Measurements from ENCODE around the gene TTC7B.

TTC7B gene

GRCh38 chr14:90724866-90725265 is 91.4 kb downstream of the TTC7B start:
- H3K9me3 ChIP-seq (ENCODE audit: control insufficient read depth, low read length): no peaks in the 10 kb centered on the region
- no peak overlapping the region for H3K4me3 ChIP-seq (ENCODE audit: low read length)
- no peak overlapping the region for H3K9ac ChIP-seq (ENCODE audit: low read length)
- H3K36me3 ChIP-seq (ENCODE audit: control insufficient read depth, insufficient read depth, low read length): no peaks in the 10 kb centered on the region
- H3K4me1 ChIP-seq (ENCODE audit: control insufficient read depth, insufficient read depth, low read length): no peaks in the 10 kb centered on the region
- H3K27me3 ChIP-seq (ENCODE audit: control insufficient read depth, insufficient read depth, low read length): no peaks in the 10 kb centered on the region

GRCh38 chr14:90722590-90722989 is 93.6 kb downstream of the TTC7B start:
- Histone ChIP-seq H3K4me1 (ENCODE audit: control insufficient read depth, insufficient read depth, low read length) (no peaks in the 10 kb centered on the region), H3K4me3 (ENCODE audit: low read length) (no peak overlapping the region), H3K9me3 (ENCODE audit: control insufficient read depth, low read length) (no peaks in the 10 kb centered on the region), H3K9ac (ENCODE audit: low read length) (no peak overlapping the region), H3K27me3 (ENCODE audit: control insufficient read depth, insufficient read depth, low read length) (no peaks in the 10 kb centered on the region), H3K36me3 (ENCODE audit: control insufficient read depth, insufficient read depth, low read length) (no peaks in the 10 kb centered on the region)

GRCh38 chr14:90721619-90722305 is 94.5 kb downstream of the TTC7B start:
- Histone ChIP-seq H3K27me3 (ENCODE audit: control insufficient read depth, insufficient read depth, low read length) (no peaks in the 10 kb centered on the region), H3K9me3 (ENCODE audit: control insufficient read depth, low read length) (no peaks in the 10 kb centered on the region), H3K9ac (ENCODE audit: low read length) (no peak overlapping the region), H3K36me3 (ENCODE audit: control insufficient read depth, insufficient read depth, low read length) (no peaks in the 10 kb centered on the region), H3K4me3 (ENCODE audit: low read length) (no peak overlapping the region), H3K4me1 (ENCODE audit: control insufficient read depth, insufficient read depth, low read length) (no peaks in the 10 kb centered on the region)

- Histone ChIP-seq H3K4me1 (ENCODE audit: control insufficient read depth, insufficient read depth, low read length) (no peaks in the 10 kb centered on the region), H3K9me3 (ENCODE audit: control insufficient read depth, low read length) (no peaks in the 10 kb centered on the region), H3K4me3 (ENCODE audit: low read length) (no peak overlapping the region), H3K9ac (ENCODE audit: low read length) (no peak overlapping the region), H3K36me3 (ENCODE audit: control insufficient read depth, insufficient read depth, low read length) (no peaks in the 10 kb centered on the region), H3K27me3 (ENCODE audit: control insufficient read depth, insufficient read depth, low read length) (no peaks in the 10 kb centered on the region)
Observed at GRCh38 chr14:90720832-90721231, 95.4 kb downstream of the TTC7B start.

GRCh38 chr14:90720336-90720735 is 95.9 kb downstream of the TTC7B start:
- Histone ChIP-seq H3K4me3 (ENCODE audit: low read length) (no peak overlapping the region), H3K4me1 (ENCODE audit: control insufficient read depth, insufficient read depth, low read length) (no peaks in the 10 kb centered on the region), H3K9me3 (ENCODE audit: control insufficient read depth, low read length) (no peaks in the 10 kb centered on the region), H3K36me3 (ENCODE audit: control insufficient read depth, insufficient read depth, low read length) (no peaks in the 10 kb centered on the region), H3K9ac (ENCODE audit: low read length) (no peak overlapping the region), H3K27me3 (ENCODE audit: control insufficient read depth, insufficient read depth, low read length) (no peaks in the 10 kb centered on the region)

- no peak overlapping the region for H3K9ac ChIP-seq (ENCODE audit: low read length)
- no peaks in the 10 kb centered on the region for H3K36me3 ChIP-seq (ENCODE audit: control insufficient read depth, insufficient read depth, low read length)
- H3K27me3 ChIP-seq (ENCODE audit: control insufficient read depth, insufficient read depth, low read length): no peaks in the 10 kb centered on the region
- H3K4me1 ChIP-seq (ENCODE audit: control insufficient read depth, insufficient read depth, low read length): no peaks in the 10 kb centered on the region
- H3K4me3 ChIP-seq (ENCODE audit: low read length): no peak overlapping the region
- H3K9me3 ChIP-seq (ENCODE audit: control insufficient read depth, low read length): no peaks in the 10 kb centered on the region
Observed at GRCh38 chr14:90717916-90718315, 98.3 kb downstream of the TTC7B start.

GRCh38 chr14:90715993-90716392 is 100.2 kb downstream of the TTC7B start:
- Histone ChIP-seq H3K27me3 (ENCODE audit: control insufficient read depth, insufficient read depth, low read length) (no peaks in the 10 kb centered on the region), H3K4me3 (ENCODE audit: low read length) (no peak overlapping the region), H3K36me3 (ENCODE audit: control insufficient read depth, insufficient read depth, low read length) (no peaks in the 10 kb centered on the region), H3K9ac (ENCODE audit: low read length) (no peak overlapping the region), H3K4me1 (ENCODE audit: control insufficient read depth, insufficient read depth, low read length) (no peaks in the 10 kb centered on the region), H3K9me3 (ENCODE audit: control insufficient read depth, low read length) (no peaks in the 10 kb centered on the region)

GRCh38 chr14:90715495-90715894 is 100.7 kb downstream of the TTC7B start:
- Histone ChIP-seq H3K36me3 (ENCODE audit: control insufficient read depth, insufficient read depth, low read length) (no peaks in the 10 kb centered on the region), H3K9me3 (ENCODE audit: control insufficient read depth, low read length) (no peaks in the 10 kb centered on the region), H3K27me3 (ENCODE audit: control insufficient read depth, insufficient read depth, low read length) (no peaks in the 10 kb centered on the region), H3K9ac (ENCODE audit: low read length) (no peak overlapping the region), H3K4me3 (ENCODE audit: low read length) (no peak overlapping the region), H3K4me1 (ENCODE audit: control insufficient read depth, insufficient read depth, low read length) (no peaks in the 10 kb centered on the region)

GRCh38 chr14:90714811-90715210 is 101.4 kb downstream of the TTC7B start:
- H3K27me3 ChIP-seq (ENCODE audit: control insufficient read depth, insufficient read depth, low read length): no peaks in the 10 kb centered on the region
- H3K4me3 ChIP-seq (ENCODE audit: low read length): no peak overlapping the region
- no peaks in the 10 kb centered on the region for H3K4me1 ChIP-seq (ENCODE audit: control insufficient read depth, insufficient read depth, low read length)
- no peak overlapping the region for H3K9ac ChIP-seq (ENCODE audit: low read length)
- no peaks in the 10 kb centered on the region for H3K9me3 ChIP-seq (ENCODE audit: control insufficient read depth, low read length)
- no peaks in the 10 kb centered on the region for H3K36me3 ChIP-seq (ENCODE audit: control insufficient read depth, insufficient read depth, low read length)

GRCh38 chr14:90704738-90705392 is 111.4 kb downstream of the TTC7B start:
- Histone ChIP-seq H3K9me3 (ENCODE audit: control insufficient read depth, low read length) (no peaks in the 10 kb centered on the region), H3K4me3 (ENCODE audit: low read length) (no peak overlapping the region), H3K27me3 (ENCODE audit: control insufficient read depth, insufficient read depth, low read length) (no peaks in the 10 kb centered on the region), H3K36me3 (ENCODE audit: control insufficient read depth, insufficient read depth, low read length) (no peaks in the 10 kb centered on the region), H3K9ac (ENCODE audit: low read length) (no peak overlapping the region), H3K4me1 (ENCODE audit: control insufficient read depth, insufficient read depth, low read length) (no peaks in the 10 kb centered on the region)

- H3K36me3 ChIP-seq (ENCODE audit: control insufficient read depth, insufficient read depth, low read length): no peaks in the 10 kb centered on the region
- H3K27me3 ChIP-seq (ENCODE audit: control insufficient read depth, insufficient read depth, low read length): no peaks in the 10 kb centered on the region
- no peaks in the 10 kb centered on the region for H3K9me3 ChIP-seq (ENCODE audit: control insufficient read depth, low read length)
- H3K4me1 ChIP-seq (ENCODE audit: control insufficient read depth, insufficient read depth, low read length): no peaks in the 10 kb centered on the region
- H3K4me3 ChIP-seq (ENCODE audit: low read length): no peak overlapping the region
- no peak overlapping the region for H3K9ac ChIP-seq (ENCODE audit: low read length)
Observed at GRCh38 chr14:90703841-90704737, 112.1 kb downstream of the TTC7B start.

Measured in mucosa of stomach (tissue), 1 donor.